UCSD-AML1 (cell line): ENCODE results near the gene TBC1D22A.

Experiments used
- DNase-seq: peaks from one replicate; lab custom pipeline; 2025; ENCODE audit not compliant: unreplicated experiment; lab: John Stamatoyannopoulos, UW

The TBC1D22A gene

GRCh38 chr22:46923394-46923793 is 160.9 kb downstream of the TBC1D22A start:
- DNase-seq, result no peak

- no peak for DNase-seq
Measured at GRCh38 chr22:46925818-46926217, 163.4 kb downstream of the TBC1D22A start.

GRCh38 chr22:46929046-46929709 is 166.7 kb downstream of the TBC1D22A start:
- no peak for DNase-seq

- DNase-seq, result no peak
Measured at GRCh38 chr22:46929710-46930204, 167.3 kb downstream of the TBC1D22A start.

GRCh38 chr22:46931414-46931813 is 169.0 kb downstream of the TBC1D22A start:
- DNase-seq, result no peak

GRCh38 chr22:46931881-46932280 is 169.4 kb downstream of the TBC1D22A start:
- DNase-seq, result no peak

GRCh38 chr22:46933040-46933930 is 170.8 kb downstream of the TBC1D22A start:
- no peak for DNase-seq

- DNase-seq, result no peak
Measured at GRCh38 chr22:46934172-46934745, 171.8 kb downstream of the TBC1D22A start.

- no peak for DNase-seq
Measured at GRCh38 chr22:46934746-46935491, 172.5 kb downstream of the TBC1D22A start.

- DNase-seq, result no peak
Measured at GRCh38 chr22:46935506-46936377, 173.3 kb downstream of the TBC1D22A start.

GRCh38 chr22:46936378-46936903 is 174.0 kb downstream of the TBC1D22A start:
- DNase-seq, result no peak

GRCh38 chr22:46937185-46937584 is 174.7 kb downstream of the TBC1D22A start:
- no peak for DNase-seq

- no peak for DNase-seq
Measured at GRCh38 chr22:46937939-46938338, 175.5 kb downstream of the TBC1D22A start.

GRCh38 chr22:46941968-46942798 is 179.7 kb downstream of the TBC1D22A start:
- DNase-seq, result peak; percentile 63

GRCh38 chr22:46942799-46943785 is 180.6 kb downstream of the TBC1D22A start:
- peak; percentile 71 for DNase-seq

GRCh38 chr22:46945481-46945880 is 183.0 kb downstream of the TBC1D22A start:
- no peak for DNase-seq

- no peak for DNase-seq
Measured at GRCh38 chr22:46946383-46946962, 184.0 kb downstream of the TBC1D22A start.
